GM21526 (cell line): ENCODE results near the gene CCDC175.

Source experiments
- ATAC-seq: cut with Tn5 transposase; IDR thresholded peaks from one replicate; pipeline ENCODE4 v1.9.1; 2021; ENCODE audit warnings: moderate library complexity; ENCODE audit not compliant: unreplicated experiment, low FRiP score

CCDC175 gene

DNA sequence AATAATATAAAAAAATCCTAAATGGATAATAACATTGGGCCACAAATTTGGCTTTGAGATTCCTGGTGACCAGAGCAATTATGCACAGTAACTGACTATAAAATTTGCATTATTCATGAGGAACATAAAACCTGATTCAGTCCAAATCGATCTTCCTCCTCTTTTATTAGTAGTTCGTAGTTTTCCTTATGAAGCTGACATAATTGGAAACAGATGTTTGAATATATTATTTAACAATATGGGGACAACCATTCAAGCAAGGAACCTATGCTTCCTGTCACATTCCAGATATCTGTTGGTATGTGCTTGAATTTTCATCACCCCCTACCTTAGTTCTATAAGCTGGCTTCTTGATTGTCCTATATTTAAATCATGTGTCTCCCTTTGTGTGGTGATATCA, 34.9 kb downstream of the CCDC175 start:
- no peak for ATAC-seq

DNA sequence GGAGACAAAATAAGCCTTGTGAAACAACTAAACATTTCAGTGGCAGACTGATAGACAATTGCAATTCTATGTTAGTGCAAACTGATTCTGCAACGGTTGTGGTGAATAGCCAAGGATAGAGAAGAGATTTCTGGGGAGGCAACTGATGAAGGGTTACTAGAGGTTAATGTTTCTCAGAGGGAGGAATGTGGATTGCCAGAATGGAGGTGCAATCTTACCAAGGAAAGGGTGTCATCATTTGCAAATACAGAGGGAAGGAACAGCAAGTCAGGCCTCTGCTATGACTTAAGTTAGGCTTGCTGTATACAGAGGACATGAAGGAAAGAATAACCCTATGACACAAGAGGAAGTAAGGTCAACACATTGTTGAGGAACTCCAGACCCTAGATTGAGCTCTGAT, 35.8 kb downstream of the CCDC175 start:
- ATAC-seq, result no peak

DNA sequence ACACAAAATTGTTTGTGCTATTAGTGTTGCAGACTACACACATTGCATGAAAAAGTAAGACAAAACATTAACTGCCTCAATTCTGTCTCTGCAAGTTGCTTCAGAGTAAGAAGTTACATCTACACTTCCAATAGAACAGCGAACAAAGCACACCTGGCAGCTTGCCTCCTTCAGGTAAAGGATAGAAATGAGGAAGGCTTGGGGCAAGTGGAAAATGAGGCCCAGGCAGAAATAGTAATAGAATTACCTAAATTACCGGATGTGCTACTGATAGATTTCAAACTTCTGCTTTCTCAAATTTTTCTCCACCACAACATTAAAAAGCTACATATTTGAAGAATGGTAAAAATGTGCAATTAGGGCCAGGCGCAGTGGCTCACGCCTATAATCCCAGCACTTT, 37.7 kb downstream of the CCDC175 start:
- no peak for ATAC-seq

DNA sequence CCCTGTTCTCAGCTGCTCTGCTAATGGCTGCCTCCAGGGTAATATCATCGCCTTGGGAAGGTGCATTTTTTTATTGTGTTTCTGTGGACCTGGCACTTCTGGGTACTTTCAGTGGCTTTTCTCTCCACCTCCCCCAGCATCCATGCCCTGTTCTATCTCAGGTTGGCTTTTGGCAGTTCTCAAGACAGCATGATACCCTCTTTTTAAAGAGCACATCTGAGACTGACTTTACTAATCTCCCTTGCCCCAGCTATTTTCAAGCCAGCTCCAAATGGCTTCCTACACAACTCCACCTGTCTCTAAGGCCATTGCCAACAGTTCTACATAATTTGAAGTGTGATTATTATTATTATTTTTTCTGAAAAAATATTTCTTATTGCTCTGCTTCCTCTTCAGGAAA, 39.1 kb downstream of the CCDC175 start:
- no peak for ATAC-seq

DNA sequence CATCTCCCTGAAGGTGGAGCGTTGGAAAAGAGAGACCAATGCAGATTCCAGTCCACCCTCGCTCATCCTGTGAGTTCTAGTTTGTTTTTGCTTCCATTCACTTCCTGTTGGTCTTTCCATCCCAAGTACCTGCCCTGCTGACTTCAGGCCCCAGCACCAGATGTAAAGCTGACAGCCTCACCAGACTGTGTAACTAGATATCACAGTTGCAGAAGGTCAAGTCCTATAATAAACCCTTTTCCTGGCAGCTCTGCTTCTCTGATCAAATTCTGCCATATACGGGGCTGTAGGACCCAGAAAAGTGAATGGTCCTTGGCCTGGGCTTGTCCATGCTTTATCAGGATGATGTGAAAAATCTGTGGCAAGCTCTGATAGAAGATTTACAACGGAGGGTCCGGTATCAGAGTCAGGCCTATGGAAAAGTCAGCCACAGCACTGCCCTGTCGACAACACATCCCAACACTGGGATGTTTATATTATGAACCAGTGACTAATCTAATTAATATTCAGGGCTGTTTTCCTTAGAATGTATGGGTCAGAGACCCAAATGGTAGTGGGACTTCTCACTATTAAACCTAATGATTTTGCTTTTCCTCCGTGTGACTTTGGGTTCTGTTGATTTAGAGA, 42.1 kb downstream of the CCDC175 start:
- ATAC-seq, result no peak

DNA sequence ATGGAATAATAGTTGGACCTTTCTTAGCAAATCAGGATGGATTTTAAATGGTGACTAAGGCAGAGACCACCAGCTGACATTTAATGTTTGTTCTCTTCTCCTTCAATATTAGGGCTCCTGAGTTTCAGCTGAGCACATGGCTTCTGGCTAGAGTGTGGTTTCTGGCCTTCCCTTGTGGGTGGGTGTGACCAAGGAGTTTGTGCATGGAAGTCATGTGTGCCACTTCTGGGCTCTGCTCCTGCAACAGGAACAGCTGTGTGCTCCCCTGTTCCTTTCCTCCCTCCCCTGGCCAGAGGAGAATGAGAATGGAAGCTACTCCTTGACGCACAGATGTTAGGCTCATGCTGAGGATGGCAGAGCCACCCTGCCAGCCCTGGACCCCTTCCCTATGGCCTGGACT, 44.2 kb downstream of the CCDC175 start:
- no peak for ATAC-seq

DNA sequence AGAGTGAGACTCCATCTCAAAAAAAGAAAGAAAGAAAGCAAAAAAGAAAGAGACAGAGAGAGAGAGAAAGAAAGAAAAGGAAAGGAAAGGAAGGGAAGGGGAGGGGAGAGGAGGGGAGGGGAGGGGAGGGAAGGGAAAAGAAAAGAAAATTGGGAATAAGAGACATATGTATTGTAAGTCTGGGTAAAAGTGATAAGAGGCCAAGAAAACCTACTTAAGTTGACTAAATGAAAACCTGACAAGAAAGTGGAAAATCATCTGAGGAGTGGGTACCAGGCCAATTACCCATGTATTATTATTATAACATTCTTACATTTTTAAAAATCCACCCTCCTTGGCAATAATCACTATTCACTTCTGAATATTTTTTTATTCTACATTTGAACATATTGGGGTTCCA, 46.3 kb downstream of the CCDC175 start:
- ATAC-seq, result no peak

DNA sequence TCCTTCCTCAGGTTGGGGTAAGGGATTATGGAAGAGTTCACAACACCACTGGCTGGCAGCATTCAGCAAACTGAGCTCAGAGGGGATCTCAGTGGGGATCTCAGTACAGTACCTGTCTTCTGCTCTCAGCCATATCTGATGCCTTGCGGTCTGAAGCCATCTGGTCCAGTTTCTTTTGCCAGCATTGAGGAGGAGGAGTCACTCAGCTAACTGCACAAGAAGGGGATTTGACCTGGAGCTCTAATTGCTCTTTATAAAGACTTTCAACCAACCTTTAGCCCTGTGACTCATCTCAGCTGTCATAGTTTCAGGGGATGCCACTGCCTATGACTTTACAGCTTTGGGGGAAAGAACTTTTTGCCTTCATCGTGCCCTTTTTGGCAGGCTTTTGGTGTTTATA, 47.4 kb downstream of the CCDC175 start:
- ATAC-seq, result no peak

DNA sequence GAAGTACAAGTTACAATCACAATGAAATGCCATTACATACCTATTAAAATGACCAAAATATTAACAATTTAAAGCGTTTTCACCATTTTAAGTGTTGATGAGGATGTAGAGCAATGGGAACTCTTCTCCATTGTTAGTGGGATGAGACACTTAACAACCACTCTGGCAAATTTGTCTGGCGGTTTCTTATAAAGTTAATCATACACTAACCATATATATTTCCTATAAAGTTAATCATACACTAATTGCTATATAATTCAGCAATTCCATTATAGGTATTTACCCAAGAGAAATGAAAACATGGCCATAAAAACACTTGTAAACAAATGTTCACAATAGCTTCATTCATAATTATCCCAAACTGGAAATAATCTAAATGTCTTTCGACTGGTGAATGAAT, 56.4 kb downstream of the CCDC175 start:
- ATAC-seq, result no peak

DNA sequence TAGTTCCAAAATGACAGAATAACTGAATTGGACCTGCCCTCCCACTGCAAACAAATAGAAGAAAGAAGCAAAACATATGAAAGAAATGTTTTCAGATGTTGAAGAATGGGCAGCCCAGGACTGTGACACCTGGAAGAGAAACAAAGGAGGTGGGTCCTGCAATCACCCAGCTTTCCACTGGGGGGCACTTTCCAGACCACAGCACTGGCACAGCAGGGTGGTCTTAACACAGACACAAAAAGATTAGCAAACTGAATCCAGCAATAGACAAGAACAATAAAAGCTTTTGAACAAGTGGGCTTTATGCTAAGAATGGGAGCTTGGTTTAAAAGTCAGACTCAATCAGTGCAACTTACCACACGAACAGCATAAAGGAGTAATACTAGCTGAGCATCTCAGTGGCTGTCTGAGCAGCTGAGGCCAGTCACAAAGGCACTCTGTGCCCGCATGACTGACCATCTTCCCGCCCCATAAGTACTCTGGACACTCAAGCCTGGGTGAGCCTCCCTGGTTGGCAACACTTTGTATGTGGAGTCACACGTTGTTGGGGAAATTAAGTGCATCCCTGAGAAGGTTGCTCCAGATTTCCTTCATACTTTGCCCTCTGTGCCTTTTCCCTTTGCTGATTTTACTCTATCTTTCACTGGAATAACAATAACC, 64.6 kb downstream of the CCDC175 start:
- ATAC-seq, result no peak

DNA sequence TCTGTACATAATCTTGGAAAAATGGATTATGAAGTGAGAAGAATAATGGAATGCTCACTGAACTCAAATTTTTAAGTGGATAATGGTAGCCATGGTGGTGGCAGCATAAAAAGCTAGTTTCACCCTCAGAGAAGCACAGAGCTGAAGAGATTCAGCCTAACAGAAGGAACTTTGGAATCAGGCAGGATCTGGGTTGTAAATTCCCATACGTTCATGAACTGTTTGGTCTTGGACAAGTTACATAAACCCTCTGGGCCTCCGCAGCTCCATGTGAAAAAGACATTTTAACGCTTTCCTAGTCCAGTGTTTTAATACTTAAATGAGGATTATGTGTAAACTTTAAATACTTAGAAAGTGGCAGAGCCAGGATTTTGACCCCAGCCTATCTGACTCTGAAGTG, 65.6 kb downstream of the CCDC175 start:
- no peak for ATAC-seq

DNA sequence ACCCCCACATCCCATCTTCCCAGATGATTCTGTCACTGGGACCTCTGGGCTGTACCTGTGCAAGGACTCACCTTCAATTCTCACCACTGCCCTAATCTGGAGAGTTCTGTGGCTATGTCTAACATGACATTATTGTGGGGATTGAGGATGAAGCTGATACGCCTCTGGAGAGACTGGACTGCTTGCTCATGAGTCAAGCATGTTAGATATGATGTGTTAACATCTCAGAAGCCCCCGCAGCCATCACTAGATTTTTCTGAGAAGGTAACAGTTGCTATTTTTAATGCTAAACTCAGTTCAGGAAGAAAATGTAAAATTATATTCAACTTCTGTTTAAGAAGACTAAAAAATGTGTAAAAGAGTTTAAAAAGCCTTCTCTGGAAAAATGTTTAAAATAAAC, 66.6 kb downstream of the CCDC175 start:
- ATAC-seq, result no peak

DNA sequence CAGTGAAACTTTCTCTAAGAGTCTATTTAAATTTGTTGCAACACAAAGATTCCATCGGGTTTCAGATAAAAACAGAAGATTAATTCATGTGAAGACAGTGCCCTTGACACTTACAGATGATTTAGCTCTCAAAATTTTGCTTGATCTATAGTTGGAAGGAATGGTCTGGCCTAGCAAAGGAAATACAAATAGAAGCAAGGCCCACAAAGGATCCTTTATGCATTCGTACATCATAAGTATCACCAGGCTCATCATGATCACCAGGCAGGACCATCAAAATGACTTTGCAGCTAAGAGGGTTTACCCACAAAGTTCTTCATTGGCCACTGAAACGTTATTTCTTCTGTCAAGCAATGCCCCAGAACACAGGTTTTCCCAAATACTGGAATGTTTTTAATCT, 67.5 kb downstream of the CCDC175 start:
- ATAC-seq, result no peak

DNA sequence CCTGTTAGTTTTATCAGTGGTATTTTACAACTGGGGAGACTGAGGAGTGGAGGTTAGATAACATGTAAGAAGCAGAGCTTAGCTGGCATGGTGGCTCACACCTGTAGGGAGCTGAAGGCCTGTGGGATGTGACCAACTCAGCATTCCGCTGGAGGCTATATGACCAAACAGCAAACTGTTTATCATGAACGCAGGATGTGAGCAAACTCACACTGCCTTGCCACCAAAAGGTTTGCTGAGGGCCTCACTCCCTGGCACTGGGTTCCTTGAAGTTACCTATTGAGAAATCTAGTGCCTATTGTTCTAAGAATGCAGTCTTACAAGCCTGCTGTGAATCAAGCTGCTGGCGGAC, 68.9 kb downstream of the CCDC175 start:
- no peak for ATAC-seq

DNA sequence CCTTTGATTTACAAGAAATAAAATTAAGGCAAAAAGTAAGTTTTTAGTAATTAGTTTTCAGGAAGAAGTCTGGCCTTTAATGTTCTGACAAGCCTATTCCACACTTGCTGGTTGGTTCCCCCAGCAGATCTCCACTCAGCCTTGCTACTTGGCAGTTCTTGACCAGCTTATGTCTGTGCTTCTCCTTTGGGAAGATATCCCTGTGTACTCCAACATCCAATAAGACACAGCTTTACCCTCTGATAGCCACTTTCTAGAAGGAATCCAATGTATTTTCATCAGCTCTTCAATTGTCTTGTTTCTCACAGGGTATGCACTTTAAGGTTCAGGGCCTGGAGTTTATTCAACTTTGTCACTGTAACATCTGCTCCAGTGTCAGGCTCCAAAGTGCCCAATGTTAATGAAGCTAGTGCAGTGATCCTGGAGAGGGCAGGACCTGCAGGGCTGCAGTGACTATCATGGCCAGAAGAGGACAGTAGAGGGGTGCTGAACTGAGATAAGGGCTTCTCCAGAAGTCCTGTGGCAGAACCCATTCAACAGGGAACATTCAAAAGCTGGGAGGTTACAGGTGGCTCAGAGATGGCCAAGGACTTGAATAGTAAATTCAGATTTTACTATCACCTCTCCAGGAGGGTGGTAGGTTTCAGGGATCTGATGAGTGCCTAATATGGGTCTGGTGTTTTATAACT, 69.4 kb downstream of the CCDC175 start:
- ATAC-seq, result peak; percentile 85

DNA sequence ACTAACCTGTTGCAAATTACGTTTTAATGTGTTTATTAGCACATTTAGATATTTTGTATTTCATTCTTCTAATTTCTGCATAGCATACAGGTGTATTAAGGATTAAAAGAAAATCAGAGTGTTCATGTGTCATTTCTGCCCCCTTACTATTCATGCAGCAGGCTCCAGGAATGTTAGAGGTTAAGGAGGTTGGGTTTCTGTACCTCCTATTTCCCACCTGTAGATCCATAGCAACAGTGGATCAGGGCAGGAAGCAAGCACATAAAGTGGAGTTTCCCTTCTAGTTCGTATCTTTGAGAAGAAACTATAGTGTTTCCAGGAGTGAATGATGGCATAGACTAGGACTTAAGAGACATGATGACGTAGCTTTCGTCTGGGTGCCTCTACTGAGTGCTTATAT, 73.4 kb downstream of the CCDC175 start:
- no peak for ATAC-seq

DNA sequence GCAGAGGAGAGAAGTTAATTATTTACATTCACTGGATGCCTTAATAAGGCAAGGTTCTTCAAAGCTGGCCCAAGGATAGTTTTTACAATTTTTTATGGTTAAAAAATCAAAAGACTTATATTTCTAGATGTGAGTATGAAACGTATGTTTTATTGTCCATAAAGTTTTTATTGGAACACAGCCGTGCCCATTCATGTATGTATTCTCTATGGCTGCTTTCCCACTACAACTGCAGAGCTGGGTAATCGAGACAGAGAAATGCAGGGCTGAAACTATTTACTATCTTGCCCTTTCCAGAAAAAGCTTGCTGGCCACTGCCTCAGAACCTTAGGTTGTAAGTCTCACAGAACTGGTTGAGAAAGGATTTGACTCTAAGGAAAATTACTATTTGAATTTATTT, 75.9 kb downstream of the CCDC175 start:
- no peak for ATAC-seq

DNA sequence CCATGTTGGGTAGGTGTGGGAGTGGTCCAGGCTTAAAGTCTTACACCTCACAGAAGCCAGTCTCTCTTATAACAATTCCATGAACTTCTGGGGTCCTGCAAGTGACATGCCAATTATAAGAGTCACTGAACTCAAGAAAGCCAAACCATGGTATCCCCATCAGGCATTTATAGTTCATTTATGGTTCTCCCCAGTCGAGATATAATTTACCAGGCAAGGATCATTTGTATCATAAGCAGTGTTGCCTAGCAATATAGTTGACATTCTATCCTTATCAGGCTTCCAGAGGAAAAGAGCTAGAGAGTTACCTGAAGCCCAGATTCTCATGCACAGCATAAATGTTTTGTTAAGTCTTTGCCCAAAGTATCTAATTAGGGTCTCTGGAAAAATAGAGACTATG, 84.2 kb downstream of the CCDC175 start:
- no peak for ATAC-seq

DNA sequence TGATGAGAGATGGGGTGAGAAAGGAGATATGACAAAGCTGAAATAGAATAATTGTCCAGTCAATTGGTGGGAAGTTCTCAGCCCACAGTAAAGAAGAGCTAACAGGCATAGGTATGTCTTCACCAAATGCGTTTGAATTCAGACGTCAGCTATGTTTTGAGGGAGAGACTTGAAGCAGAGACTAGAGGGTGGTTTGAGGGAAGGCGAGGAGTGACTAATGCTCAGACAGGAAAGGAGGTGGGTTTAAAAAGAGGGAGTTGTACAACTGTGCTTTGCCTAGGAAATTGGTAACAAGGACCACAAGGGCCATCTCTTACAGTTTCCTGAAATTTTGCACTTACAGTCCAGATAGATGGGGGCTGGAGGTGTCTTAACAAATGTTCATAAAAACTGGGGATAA, 85.9 kb downstream of the CCDC175 start:
- ATAC-seq, result no peak

DNA sequence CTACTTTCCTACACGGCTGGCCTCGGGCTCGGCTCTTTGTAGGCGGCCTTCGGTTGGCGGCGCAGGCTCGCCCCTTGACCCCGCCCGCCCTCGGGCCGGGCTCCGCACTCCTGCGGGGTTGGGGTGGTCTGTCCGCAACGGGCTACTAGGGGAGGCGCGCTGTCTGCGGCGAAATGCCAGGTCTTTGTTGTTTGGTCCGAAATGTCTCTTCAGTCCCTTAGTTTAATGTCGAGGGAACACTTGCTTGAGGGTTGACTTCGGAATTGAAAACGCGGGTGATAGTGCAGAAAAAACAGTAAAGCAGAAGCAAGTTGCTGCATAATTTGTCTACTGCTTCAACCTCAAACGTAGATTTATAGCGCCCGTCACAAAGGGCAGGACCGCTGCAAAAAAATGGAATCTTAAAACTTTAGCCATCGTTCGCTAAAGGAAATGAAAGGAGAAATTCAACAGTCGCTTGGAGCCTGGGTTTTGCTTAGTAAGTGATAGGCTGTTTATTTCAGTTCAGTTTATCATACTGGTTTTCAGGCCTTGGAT, 91.9 kb downstream of the CCDC175 start:
- ATAC-seq, result peak; percentile 48

DNA sequence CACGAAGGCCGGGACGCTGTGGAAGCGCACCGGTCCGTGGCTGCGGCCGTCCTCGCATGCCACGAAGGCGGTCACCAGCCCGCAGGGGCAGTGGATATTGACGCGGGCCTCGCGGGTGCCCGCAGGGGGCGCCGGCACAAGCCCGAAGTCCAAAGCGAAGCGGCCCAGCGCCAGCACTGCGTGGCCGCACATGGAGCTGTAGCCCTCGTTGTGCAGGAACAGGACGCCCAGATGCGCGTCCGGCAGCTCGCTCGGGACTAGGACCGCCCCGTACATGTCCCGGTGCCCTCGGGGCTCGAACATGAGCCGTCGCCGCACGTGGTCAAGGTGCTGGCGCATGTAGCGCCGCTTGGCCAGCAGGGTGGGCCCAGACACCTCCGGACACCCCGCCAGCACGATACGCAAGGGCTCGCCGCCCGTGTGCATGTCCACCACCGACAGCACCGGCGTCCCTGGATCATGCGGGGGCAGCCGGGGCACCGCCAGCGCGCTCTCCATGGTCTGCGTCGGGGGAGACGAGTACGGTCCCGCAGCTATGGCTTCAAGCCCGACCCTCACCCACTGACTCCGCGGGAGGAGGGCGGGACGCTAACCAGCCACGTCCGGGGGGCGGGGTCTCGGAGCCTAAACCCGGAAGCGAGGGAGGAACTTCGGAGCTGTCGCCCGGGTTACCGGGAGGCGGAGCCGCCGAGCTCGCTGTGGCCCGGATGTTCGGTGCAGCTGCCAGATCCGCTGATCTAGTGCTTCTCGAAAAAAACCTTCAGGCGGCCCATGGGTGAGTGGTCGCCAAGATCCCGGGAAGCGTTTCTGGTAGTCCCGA, 92.6 kb downstream of the CCDC175 start, which contains the start of the genes JKAMP and L3HYPDH:
Gene JKAMP (plus strand): TSS at position 699 of the 820 bp plus-strand sequence. CDS start 73 bp downstream, at position 772.
Gene L3HYPDH (minus strand): TSS at position 590 of the 820 bp plus-strand sequence. CDS start 92 bp downstream, at position 498.
- peak; percentile 86 for ATAC-seq
